ENCODE results near the gene SLC31A1.

Gene SLC31A1

DNA sequence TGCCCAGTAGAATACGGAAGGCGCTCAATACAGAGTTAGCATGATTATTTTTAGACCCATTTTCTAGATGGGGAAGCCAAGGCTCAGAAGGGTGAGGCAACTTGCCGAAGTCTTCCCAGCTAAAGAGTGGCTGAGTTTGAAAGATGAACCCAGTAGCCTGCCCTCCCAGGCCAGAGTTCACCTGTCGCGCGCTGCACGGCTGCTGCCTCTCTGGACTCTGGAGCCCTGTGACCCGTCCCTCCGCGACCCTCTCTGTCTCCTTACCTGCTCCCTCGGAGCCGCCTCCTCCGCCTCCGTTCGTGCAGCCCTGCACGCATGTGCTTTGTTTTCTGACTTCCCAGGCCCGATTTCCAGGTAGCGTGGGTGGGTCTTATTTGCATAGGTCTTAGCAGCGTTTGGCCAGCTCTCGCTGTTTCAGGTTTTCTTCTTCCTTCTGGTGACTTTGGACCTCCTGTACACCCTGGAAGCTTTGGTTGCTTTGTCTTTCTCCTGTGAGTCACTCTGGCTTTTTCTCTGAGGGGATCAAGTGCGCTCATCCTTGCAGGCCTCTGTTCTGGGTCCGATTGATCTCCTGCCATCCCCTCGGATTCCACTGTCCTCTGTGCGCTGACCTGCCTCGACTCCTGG lies 81.6 kb downstream of the SLC31A1 start, which contains the start of gene RNF183:
Gene RNF183, minus strand, starts transcription at position 585 of the 627 bp plus-strand sequence. CDS start 5,192 bp downstream, outside the sequence.
- no peak for DNase-seq (ENCODE audit: low read depth, low spot score)

DNA sequence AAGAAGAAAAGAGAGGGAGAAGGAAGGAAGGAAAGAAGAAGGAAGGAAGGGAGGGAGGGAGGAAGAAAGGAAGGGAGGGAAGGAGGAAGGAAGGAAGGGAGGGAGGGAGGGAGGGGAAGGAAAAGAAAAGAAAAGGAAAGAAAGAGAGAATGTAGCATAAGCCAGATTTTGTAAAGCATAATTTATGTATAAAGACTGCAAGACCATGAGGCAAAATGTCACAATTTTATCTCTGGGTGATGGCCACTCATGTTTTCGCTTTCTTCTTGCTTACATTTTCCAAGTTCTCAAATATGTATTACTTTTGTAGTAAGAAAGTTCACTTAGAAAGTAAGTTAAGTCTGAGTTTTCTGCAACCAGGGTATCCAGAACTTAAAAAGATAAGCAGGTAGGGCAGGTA lies 85.2 kb downstream of the SLC31A1 start:
- no peak for DNase-seq (ENCODE audit: low read depth, low spot score)

DNA sequence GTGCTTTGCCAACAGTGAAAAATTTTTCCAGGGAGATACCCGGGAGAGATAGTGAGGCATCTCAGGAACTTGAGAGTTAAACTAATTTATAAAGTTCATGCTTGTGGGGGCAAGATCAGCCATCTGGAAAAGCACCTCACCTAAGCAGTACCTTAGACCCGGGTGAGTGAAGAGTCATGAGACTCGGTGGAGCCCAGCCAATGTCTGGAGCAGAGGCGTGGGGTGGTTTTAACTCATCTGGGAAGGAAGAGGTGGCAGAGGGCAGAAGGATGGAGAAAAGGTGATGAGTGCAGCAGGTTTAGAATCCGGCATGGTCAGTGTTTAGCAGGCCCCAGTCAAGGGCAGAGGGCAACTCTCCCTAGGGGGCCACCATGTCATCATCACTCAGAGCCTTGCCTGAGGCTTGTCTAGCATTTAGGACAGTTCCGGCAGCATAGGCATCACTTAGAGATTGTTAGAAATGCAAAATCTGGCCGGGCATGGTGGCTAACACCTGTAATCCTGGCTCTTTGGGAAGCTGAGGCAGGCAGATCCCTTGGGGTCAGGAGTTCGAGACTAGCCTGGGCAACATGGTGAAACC lies 86.1 kb downstream of the SLC31A1 start:
- DNase-seq (ENCODE audit: low read depth, low spot score), result no peak

GRCh38 chr9:113309204-113309813 lies 88.0 kb downstream of the SLC31A1 start:
- no peak for DNase-seq (ENCODE audit: low read depth, low spot score)

DNA sequence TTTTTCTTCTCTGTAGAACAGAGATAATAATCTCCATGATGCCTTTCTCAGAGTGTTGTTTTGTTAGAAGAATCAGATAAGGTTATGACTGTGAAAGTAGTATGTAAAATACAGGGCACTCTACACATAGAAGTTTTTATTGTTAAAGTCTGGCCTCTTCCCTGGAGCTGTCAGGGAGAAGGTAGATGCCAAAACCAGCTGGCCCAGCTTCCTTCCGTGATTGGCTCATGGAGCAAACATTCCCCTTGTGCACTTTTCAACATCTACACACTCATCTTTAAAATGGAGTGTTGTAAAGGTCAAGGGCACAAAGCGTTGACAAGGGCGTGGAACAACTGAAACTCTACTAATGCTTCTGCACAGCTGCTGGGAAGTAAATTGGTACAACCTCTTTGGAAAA lies 89.2 kb downstream of the SLC31A1 start:
- no peak for DNase-seq (ENCODE audit: low read depth, low spot score)

- no peak for DNase-seq (ENCODE audit: low read depth, low spot score)
Observed at GRCh38 chr9:113311961-113312360, 90.6 kb downstream of the SLC31A1 start.

DNA sequence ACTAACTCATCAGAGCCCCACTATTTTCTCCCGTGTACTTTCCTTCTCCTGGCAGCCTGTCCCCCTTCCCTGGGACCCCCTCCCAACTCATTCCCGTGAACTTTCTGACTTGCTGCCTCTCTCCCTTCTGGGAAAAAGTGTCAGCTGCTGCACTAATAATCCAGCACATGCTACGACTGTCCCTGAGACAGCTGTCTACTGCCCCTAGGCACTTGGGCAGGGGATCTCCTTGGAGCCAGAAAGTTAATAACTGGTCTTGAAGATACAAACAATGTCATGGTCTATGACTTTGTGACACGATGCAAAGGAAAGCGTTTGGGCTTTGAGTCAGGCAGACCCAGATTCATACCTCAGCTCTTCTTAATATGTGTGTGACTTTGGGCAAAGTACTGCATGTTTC lies 91.9 kb downstream of the SLC31A1 start:
- DNase-seq (ENCODE audit: low read depth, low spot score), result no peak

Measured in activated naive CD8-positive, alpha-beta T cell treated with anti-CD3 and anti-CD28 coated beads, Interleukin-2, amount 50 U/mL, for 16 hours (primary cell).